GM19395 (cell line): Measurements from ENCODE around the gene UMODL1.

Source experiments
- ATAC-seq: cut with Tn5 transposase; IDR thresholded peaks from one replicate; pipeline ENCODE4 v1.9.1; 2021; ENCODE audit warnings: mild to moderate bottlenecking, moderate library complexity; ENCODE audit not compliant: unreplicated experiment

The UMODL1 gene

DNA sequence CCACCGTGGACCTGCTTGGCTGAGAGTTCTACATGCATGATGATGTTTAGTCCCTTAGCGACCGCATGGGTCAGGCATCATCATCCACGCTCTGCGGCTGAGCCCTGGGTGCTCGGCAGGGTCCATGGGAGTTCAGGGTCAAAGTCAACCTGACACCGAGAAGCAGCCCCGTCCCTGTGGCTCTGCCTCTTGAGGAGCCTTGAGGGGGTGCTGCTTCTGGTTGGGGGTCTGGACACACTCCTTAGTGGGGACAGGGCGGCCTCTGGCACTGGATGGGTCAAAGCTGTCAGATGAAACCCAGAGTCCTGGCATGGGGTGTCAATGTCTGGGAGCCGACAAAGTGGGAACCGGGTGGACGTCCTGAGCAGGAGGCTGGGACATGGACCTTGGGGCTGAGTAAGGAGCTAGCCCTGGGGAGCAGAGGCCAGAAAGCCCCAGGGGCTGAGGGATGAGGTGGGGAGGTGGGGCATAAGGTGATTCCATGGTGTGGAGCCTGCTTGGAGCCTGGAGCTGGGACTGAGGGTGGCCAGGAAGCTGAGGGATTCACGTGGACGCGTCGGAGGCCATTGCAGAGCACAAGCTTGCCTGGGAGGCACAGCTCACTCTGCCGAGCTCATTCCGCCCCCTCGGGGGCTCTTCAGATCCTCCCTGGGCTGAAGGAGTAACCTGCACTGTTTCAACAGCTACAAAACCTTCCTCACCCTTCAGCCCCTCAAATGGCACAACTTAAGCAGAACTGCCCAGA lies 53.9 kb downstream of the UMODL1 start:
- no peak for ATAC-seq

DNA sequence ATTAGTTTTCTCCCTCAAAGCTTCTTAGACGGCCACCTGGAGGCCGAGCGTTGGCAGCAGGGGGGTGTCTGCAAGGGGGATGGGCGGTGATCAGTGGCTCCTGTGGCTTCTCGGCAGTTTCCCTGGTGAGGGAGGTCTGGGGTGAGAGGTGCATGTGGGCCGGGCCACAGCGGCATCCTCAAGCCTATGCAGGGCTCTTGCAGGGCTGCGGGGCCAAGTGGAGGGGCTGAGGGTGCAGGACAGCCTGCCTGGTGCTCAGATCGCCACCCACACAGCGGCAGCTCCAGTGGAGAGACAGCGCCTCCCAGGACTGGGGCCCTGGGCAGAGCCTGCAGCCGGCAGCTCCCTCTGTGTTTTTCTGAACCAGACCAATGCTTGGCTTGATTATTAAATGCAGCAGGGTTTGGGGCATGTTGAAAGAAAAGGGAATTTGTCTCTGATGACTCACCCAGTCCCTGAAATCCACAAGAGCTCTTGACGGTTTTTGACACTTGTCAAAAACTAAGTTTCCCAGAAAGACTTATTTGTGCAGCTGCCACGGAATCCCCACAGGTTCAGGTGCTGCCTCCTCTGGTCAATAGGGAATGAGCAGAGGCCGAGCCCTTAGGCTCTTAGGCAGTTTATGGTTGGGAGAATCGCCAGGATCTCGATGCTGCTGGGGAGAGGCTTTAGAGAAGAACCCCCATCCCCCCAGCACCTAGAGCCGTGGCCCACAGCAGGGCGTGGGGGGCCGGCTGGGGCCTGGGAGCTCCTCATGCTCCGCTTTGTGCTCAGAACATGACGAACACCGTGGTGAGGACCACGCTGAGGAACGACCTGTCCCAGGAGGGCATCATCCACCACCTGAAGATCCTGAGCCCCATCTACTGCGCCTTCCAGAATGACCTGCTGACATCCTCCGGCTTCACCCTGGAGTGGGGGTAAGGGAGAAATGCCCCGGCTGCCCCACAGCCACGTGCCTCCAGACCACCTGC lies 54.7 kb downstream of the UMODL1 start:
- no peak for ATAC-seq

DNA sequence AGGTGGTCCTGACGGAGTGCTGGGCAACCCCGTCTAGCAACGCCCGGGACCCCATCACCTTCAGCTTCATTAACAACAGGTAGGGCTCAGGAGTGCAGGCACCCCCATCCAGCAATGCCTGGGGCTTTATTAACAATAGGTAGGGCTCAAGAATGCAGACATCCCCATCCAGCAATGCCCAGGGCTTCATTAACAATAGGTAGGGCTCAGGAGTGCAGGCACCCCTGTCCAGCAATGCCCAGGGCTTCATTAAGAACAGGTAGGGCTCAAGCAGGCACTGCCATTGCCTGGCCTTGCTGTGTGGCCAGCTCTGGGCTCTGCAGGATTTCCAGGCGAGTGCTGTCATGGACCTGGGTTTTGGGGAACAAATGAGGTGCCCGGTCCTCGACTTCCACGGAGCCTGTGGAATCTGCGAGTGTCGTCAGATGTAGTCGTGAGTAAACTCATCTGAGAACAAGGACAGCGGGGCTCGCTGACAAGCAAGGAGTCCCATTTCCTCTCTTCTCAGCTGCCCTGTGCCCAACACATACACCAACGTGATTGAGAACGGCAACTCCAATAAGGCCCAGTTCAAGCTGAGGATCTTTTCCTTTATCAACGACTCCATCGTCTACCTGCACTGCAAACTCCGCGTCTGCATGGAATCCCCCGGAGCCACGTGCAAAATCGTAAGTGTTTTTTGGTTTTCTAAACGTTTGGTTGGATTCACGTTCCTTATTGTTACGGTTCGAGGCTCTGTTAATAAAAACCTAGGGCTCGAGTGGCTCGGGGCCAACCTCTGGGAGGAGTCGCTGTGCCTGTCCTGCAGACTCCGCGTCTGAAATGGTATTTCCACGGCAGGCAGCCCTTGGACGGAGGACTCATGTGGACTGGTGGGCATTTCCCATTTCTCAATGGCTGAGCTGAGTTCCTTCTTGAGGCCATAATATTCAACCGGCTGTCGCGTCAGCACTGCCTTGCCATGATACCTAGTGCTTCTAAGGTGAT lies 56.3 kb downstream of the UMODL1 start:
- no peak for ATAC-seq

GRCh38 chr21:42129300-42130266 lies 58.5 kb downstream of the UMODL1 start:
- ATAC-seq = no peak

GRCh38 chr21:42130441-42130840 lies 59.3 kb downstream of the UMODL1 start:
- no peak for ATAC-seq

DNA sequence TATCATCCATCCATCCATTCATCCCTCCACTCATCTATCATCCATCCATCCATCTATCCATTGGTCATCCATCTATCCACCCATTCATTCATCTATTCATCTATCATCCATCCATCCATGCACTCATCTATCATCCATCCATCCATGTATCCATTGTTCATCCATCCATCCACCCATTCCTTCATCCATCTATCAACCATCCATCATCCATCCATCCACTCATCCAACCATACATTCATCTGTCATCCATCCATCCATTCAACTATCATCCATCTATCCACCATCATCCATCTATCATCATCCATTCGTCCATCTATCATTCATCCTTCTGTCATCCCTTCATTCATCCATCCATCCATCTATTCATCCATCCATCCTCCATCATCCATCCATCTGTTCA lies 61.1 kb downstream of the UMODL1 start:
- no peak for ATAC-seq

GRCh38 chr21:42133131-42133530 lies 62.0 kb downstream of the UMODL1 start:
- ATAC-seq = no peak

GRCh38 chr21:42135386-42136052 lies 64.4 kb downstream of the UMODL1 start:
- no peak for ATAC-seq

DNA sequence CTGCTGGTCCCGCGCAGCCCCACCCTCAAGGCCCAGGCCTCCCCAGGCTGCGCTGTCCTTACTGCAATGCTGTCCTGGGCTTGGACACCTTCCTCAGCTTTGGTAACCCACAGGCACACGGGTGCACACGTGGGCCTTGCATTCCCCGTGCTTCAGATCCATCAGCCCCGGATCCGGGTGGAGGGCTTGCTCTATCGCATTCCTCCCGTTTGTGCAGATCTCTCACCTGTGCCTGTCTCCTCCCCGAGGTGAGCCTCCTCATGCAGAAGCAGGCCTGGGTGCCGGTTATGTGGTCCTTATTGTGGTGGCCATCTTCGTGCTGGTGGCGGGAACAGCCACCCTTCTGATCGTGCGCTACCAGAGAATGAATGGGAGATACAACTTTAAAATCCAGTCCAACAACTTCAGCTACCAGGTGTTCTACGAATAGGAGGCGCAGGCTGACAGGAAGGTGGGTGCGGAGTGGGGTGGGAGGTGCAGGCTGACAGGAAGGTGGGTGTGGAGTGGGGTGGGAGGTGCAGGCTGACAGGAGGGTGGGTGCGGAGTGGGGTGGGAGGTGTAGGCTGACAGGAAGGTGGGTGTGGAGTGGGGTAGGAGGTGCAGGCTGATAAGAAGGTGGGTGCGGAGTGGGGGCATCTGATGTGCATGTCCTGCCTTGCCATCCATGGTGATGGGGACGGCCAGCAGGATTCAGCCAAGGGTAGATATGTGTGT lies 66.2 kb downstream of the UMODL1 start:
- no peak for ATAC-seq

- no peak for ATAC-seq
These were observed 69.2 kb downstream of the UMODL1 start for GRCh38 chr21:42140196-42140934.

DNA sequence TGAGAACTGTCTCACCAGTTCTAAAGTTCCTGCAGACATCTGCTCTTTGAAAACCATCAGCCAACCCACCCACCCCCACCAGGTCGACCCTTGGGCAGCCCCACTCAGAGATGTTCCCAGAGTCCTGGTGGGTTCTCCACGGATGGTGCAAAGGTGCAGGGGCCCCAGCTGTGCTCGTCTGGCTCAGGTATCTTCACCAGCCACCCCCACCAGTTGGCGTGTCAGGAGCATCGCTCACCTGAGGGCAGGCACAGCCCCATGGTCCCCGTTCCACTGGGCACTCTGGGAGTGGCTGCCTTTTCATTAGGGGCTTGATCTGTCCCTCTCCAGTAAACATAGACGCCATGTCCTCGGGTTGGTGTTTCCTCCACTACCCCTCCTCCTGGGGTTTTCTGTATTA lies 70.5 kb downstream of the UMODL1 start:
- no peak for ATAC-seq

DNA sequence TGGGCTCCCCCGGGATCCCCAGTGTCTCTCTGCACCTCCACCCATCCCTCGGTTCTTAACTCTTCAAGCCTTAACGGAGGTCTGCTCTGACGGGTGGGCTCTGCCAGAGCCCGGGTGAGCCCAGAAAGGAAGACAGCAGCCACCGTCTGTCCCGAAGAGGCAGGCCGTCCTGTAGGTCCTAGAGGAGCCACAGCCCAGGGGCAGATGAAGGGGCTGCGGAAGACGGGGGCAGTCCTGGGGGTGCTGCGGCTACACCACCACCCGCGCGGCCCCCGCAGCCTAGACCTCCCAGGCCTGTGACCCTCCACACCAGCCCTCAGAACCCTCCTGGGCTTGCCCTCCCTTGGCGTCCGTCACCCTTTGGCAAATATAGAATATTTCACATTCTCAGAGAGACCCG lies 71.0 kb downstream of the UMODL1 start:
- no peak for ATAC-seq

DNA sequence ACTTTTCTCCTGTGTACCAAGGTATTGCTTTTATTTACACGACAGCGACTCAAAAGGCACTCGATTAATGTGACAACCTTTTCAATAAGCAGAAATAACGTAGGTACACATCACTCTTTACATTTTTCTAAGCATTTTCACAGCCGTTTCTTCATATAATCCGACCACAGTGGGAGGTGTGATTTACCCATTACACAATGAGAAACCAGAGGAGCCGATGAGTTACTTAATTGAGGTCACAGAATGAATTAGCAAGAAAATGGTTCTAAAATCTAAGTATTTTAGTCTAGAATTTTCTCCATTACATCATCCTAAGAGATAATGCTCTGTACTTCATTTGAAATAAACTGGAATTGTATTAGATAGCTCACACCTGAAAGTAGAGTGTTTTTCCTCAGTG lies 71.5 kb downstream of the UMODL1 start:
- ATAC-seq = no peak

DNA sequence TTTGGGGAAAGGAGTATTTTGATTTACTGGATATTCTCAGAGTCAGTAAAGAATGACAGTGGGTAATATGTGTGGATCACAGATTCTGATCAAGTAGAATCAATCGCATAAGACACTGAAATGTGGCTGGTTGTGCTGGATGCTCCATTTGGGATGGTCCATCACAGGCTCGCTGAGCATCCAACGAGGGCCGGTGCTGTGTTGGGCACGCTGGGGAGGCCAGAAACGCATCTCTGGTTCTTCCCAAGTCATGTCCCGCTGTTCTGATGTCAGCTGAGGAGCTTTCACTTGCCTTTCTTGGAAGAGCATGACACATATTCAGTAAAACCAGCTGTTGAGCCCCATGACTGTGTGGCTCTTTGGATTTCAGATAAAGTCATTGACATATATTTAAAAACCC lies 72.0 kb downstream of the UMODL1 start:
- no peak for ATAC-seq

DNA sequence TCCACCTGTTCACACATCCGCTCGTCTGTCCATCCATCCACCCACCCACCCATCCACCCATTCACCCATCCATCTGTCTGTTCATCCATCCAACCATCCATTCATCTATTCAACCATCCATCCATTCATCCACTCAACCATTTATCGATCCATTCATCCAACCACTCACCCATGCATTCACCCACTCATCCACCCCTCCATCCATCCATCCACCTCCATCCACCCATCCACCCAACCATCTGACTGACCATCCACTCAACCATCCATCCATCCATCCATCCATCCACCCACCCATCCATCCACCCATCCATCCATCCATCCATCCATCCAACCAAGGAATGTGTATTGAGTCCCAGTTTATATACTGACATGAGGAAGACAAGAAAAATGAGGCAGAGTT lies 73.1 kb downstream of the UMODL1 start:
- no peak for ATAC-seq

DNA sequence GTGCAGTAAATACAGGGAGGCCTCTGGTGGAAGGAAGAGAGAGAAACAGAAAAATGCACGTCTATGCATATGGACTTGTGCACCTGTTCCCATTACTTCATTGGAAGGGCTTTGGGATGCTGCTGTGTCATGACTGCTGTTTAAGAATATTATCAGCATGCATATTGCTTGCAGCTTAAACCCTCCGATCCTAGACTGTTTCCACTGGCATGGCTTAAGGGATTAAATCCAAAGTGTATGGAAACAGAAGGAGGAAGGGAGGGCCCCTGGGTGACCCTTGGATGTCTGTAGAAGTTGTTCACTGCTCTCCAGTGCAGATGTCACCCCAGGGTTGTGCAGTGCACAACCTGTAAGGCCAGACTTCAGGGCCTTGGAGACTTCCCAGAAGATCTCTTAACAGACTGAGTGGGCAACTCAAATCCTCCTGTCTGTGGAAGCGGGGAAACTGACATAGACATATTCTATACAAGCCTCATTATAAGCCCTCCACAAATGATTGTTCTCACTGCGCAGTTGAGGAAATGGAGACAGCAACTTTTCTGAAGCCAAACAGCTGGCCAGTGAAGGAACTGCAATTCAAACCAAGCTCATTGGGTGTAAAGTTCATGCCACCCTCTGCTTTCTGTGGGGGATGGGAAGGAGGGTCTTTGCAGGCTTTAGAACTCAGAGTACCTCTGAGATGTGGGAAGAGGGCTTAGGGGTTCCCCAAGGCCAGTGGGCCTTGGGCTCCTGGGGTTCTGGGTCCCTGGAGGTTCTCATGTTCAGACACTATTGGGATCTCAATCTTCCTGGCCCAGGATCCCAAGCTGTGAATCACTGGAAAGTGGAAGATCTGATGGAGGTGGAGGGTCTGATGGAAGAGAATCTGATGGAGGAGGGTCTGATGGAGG lies 73.8 kb downstream of the UMODL1 start:
- no peak for ATAC-seq
